Uterus (tissue), 2 donors: ENCODE measurements around the gene PPFIA4.

Experiments used
- CTCF ChIP-seq, 4 experiments: fragments of 200-600 bp in 2 of 4; fragments of 450-650 bp in 2 of 4; sonication (generic) in 2 of 4; IDR thresholded peaks; one replicate each; pipeline ENCODE4 v1.5.1; 2016 to 2019; ENCODE audit warnings: antibody characterized with exemption in 4 of 4, mild to moderate bottlenecking in 2 of 4, moderate library complexity in 1 of 4
- POLR2A ChIP-seq, 2 donors: fragments of 450-650 bp; IDR thresholded peaks; one replicate each; pipeline ENCODE4 v1.6.1; 2016; ENCODE audit warnings: antibody characterized with exemption in 2 of 2, mild to moderate bottlenecking in 1 of 2, moderate library complexity in 1 of 2

- TF ChIP-seq POLR2A (IDR thresholded peaks at IDR 0.05) (no peak), CTCF (IDR thresholded peaks at IDR 0.05) (peak; percentile 58 to 74 (median 68))
These were observed 27.2 kb upstream of the PPFIA4 start for GRCh38 chr1:202998836-202999750.
